K562 (cell line): ENCODE data around the gene EZH2. TPM values are rescaled to one million over a fixed set of nuclear protein-coding genes. Genes with fewer than 3 reads are reported as not detected.

ENCODE experiments used
- ATAC-seq: fragments of 200-7000 bp; cut with Tn5 transposase; 3 replicates; pipeline ENCODE4 v1.9.1; 2020; ENCODE audit warnings: moderate library complexity
- BruUV-seq: library from RNA; stranded (reverse); fragments of 400-500 nt; replicated peaks from 2 replicates; lab custom pipeline; 2021; lab: Mats Ljungman, UMichigan
- CTCF ChIA-PET: fragments of 300-600 bp; formaldehyde crosslinking; extraction: SDS; loops from one replicate; lab custom pipeline; 2021; ENCODE audit warnings: low intra/inter-chr PET ratio; lab: Yijun Ruan, JAX
- POLR2A ChIA-PET: fragments of 300-600, 350-650 bp; sonication (Branson Sonifier 250); formaldehyde crosslinking; extraction: SDS; loops from one replicate; lab custom pipeline; 2021; ENCODE audit warnings: antibody characterized with exemption, inconsistent platforms; lab: Yijun Ruan, JAX
- DNase-seq, 4 experiments: peaks; one replicate each; pipeline versions ENCODE4 v3.0.0 to v3.0.0-alpha.2; 2011 to 2018; ENCODE audit warnings: low spot score in 3 of 4, mixed read lengths in 3 of 4; ENCODE audit errors: extremely low read depth in 1 of 4
- FAIRE-seq: peaks from 2 replicates; lab custom pipeline; 2011; peaks lifted over from hg19 to GRCh38; lab: Jason Lieb, UNC
- H2AFZ ChIP-seq: 2 replicates; pipeline ENCODE4 v1.6.0; 2011; ENCODE audit warnings: low read depth, low read length, control low read depth, inconsistent platforms
- H3K27ac ChIP-seq: fragments of 200-600 bp; 3 replicates; pipeline ENCODE4 v1.8.0; 2011; ENCODE audit warnings: low read depth, mild to moderate bottlenecking, control low read depth, inconsistent platforms, low read length, moderate library complexity, mixed read lengths; ENCODE audit errors: extremely low read depth
- H3K27me3 ChIP-seq, 2 experiments: fragments of 300-600 bp in 1 of 2; 2 replicates in 1 of 2; 3 replicates in 1 of 2; pipeline versions ENCODE4 v1.6.0 to v1.8.0; 2011; ENCODE audit warnings: inconsistent platforms in 2 of 2, low read length in 2 of 2, mild to moderate bottlenecking in 1 of 2, mixed read lengths in 1 of 2, moderate library complexity in 1 of 2; ENCODE audit not compliant: control insufficient read depth in 2 of 2, insufficient read depth in 2 of 2
- H3K36me3 ChIP-seq: fragments of 300-600 bp; 3 replicates; pipeline ENCODE4 v1.8.0; 2011; ENCODE audit warnings: mild to moderate bottlenecking, low read length, inconsistent platforms; ENCODE audit not compliant: control insufficient read depth, insufficient read depth
- H3K4me1 ChIP-seq, 2 experiments: fragments of 200-600 bp in 1 of 2; replicated peaks in 1 of 2; 2 replicates in 1 of 2; 3 replicates in 1 of 2; pipeline versions ENCODE4 v1.5.1 to v1.8.0; 2011; ENCODE audit warnings: inconsistent platforms in 2 of 2, low read length in 2 of 2, mild to moderate bottlenecking in 1 of 2, mixed read lengths in 1 of 2, moderate library complexity in 1 of 2; ENCODE audit not compliant: control insufficient read depth in 2 of 2, insufficient read depth in 2 of 2
- H3K4me2 ChIP-seq: 2 replicates; pipeline ENCODE4 v1.6.1; 2011; ENCODE audit warnings: low read length, control low read depth, inconsistent platforms, mixed read lengths; ENCODE audit not compliant: insufficient read depth
- H3K4me3 ChIP-seq: fragments of 200-600 bp; sonication (generic), shearing (Covaris generic); 2 replicates; pipeline ENCODE4 v1.5.1; 2016; ENCODE audit warnings: control low read depth, inconsistent platforms
- H3K79me2 ChIP-seq: fragments of 200-600 bp; 3 replicates; pipeline ENCODE4 v1.8.0; 2011; ENCODE audit warnings: low read length, inconsistent platforms; ENCODE audit not compliant: control insufficient read depth, insufficient read depth
- H3K9ac ChIP-seq, 2 experiments: 2 replicates each; pipeline versions ENCODE4 v1.6.0 to v1.6.1; 2011; ENCODE audit warnings: low read depth in 2 of 2, low read length in 2 of 2, control low read depth in 1 of 2, inconsistent platforms in 1 of 2, mild to moderate bottlenecking in 1 of 2, mixed read lengths in 1 of 2; ENCODE audit not compliant: insufficient read depth in 1 of 2
- H3K9me1 ChIP-seq: one replicate; pipeline ENCODE4 v1.6.0; 2011; ENCODE audit warnings: inconsistent platforms, mild to moderate bottlenecking, low read length, moderate library complexity; ENCODE audit not compliant: control insufficient read depth, insufficient read depth
- H3K9me3 ChIP-seq: replicated peaks from 2 replicates; pipeline ENCODE4 v1.5.1; 2011; ENCODE audit warnings: low read depth, low read length, inconsistent platforms; ENCODE audit not compliant: control insufficient read depth, insufficient read depth
- H4K20me1 ChIP-seq: replicated peaks from 2 replicates; pipeline ENCODE4 v1.6.1; 2011; ENCODE audit warnings: low read length, inconsistent platforms, mixed read lengths; ENCODE audit not compliant: control insufficient read depth, insufficient read depth
- CBFA2T3 ChIP-seq: fragments of 450-650 bp; IDR thresholded peaks from 2 replicates; pipeline ENCODE4 v1.6.1; 2017
- CREB1 ChIP-seq, 2 experiments: sonication (generic) in 1 of 2; formaldehyde crosslinking in 1 of 2; IDR thresholded peaks; 2 replicates each; pipeline versions ENCODE4 v1.6.1 to v1.8.0; 2012 to 2022; ENCODE audit warnings: inconsistent platforms in 1 of 2, mild to moderate bottlenecking in 1 of 2, missing genetic modification reagents in 1 of 2, moderate library complexity in 1 of 2
- EZH2 ChIP-seq: IDR thresholded peaks from 2 replicates; pipeline ENCODE4 v1.6.1; 2012; ENCODE audit warnings: low read depth, mild to moderate bottlenecking, inconsistent platforms, low read length, borderline replicate concordance
- HDAC1 ChIP-seq, 2 experiments: fragments of 450-650 bp; IDR thresholded peaks; 2 replicates each; pipeline ENCODE4 v1.6.1; 2016 to 2017; ENCODE audit warnings: inconsistent platforms in 1 of 2, mild to moderate bottlenecking in 1 of 2, moderate library complexity in 1 of 2
- HMBOX1 ChIP-seq: sonication (generic); IDR thresholded peaks from 2 replicates; pipeline ENCODE4 v1.6.1; 2016
- KDM1A ChIP-seq, 2 experiments: fragments of 450-650 bp; IDR thresholded peaks; 2 replicates each; pipeline ENCODE4 v1.6.1; 2016; ENCODE audit warnings: mild to moderate bottlenecking in 2 of 2
- PHF21A ChIP-seq: fragments of 450-650 bp; IDR thresholded peaks from 2 replicates; pipeline ENCODE4 v1.6.1; 2017; ENCODE audit warnings: low read depth, borderline replicate concordance
- RCOR1 ChIP-seq, 2 experiments: IDR thresholded peaks; 2 replicates each; pipeline ENCODE4 v1.6.1; 2012; ENCODE audit warnings: low read depth in 2 of 2, low read length in 2 of 2, borderline replicate concordance in 1 of 2, improper control_type of control experiment in 1 of 2
- TBL1XR1 ChIP-seq, 2 experiments: IDR thresholded peaks; 2 replicates each; pipeline ENCODE4 v1.6.1; 2012; ENCODE audit warnings: improper control_type of control experiment in 2 of 2, low read length in 2 of 2, mild to moderate bottlenecking in 1 of 2
- WHSC1 ChIP-seq: IDR thresholded peaks from one replicate; pipeline ENCODE4 v1.6.1; 2012; ENCODE audit warnings: low read length, control low read depth, inconsistent platforms
- YY1 ChIP-seq, 3 experiments: IDR thresholded peaks; 2 replicates each; pipeline ENCODE4 v1.6.1; 2011; ENCODE audit warnings: low read length in 2 of 3, mild to moderate bottlenecking in 2 of 3, moderate library complexity in 2 of 3, borderline replicate concordance in 1 of 3, control low read depth in 1 of 3, low read depth in 1 of 3; ENCODE audit not compliant: insufficient read depth in 3 of 3, insufficient replicate concordance in 2 of 3, control insufficient read depth in 1 of 3, insufficient read length in 1 of 3; ENCODE audit errors: extremely low read depth in 1 of 3
- WGBS: fragments of 100-300 bp; shearing (Covaris generic); methylation state at CpG from one replicate; pipeline ENCODE4 v1.1.6; 2016; ENCODE audit warnings: low coverage, mixed read lengths; ENCODE audit not compliant: insufficient coverage; ENCODE audit errors: missing lambda C conversion rate; 5-methylcytosine and 5-hydroxymethylcytosine counted together
- in situ Hi-C: fragments of 300-500 bp; cut with MboI; formaldehyde crosslinking; loops from 4 replicates; pipeline ENCODE4 v1.15.0; 2018; ENCODE audit warnings: inconsistent platforms, mixed read lengths
- intact Hi-C: fragments of 100-400 bp; cut with micrococcal nuclease; formaldehyde crosslinking; loops from 2 replicates; pipeline ENCODE4 v1.14.2; 2022
- polyA plus RNA-seq, 8 experiments: library from polyadenylated mRNA; depleted of rRNA in 4 of 8; stranded (reverse) in 5 of 8; unstranded in 3 of 8; fragments of >200 nt; fragmentation: Nextera tagmentation in 2 of 8; fragmentation: Illumina TruSeq in 1 of 8; extraction: Ambion mirVana in 2 of 8; extraction: Trizol in 1 of 8; gene quantifications; 2 replicates each; pipeline versions ENCODE4 v1.2.1 to v1.2.3, GENCODE V29; 2011 to 2014; ENCODE audit warnings: inconsistent platforms in 1 of 8, missing spikeins in 1 of 8
- total RNA-seq, 7 experiments: library from RNA; depleted of rRNA in 6 of 7; stranded (reverse); fragments of >200 nt in 6 of 7; fragmentation: Illumina TruSeq in 2 of 7; extraction: Trizol in 2 of 7; gene quantifications; 2 replicates each; pipeline versions ENCODE4 v1.2.1 to v1.2.3, GENCODE V29; 2011 to 2021; ENCODE audit warnings: low replicate concordance in 1 of 7
- TF ChIP-seq, protein P1 (sequence below): sonication (generic); formaldehyde crosslinking; IDR thresholded peaks from 2 replicates; pipeline ENCODE4 v1.8.0; 2022; ENCODE audit warnings: missing genetic modification reagents, mild to moderate bottlenecking, moderate library complexity, borderline replicate concordance
- TF ChIP-seq, protein P2 (sequence below): fragments of 450-650 bp; IDR thresholded peaks from 2 replicates; pipeline ENCODE4 v1.6.1; 2017; ENCODE audit warnings: mild to moderate bottlenecking, moderate library complexity

Gene EZH2
- total and polyA plus RNA-seq, 9 of the 15 experiments (the other 6 are each of a cell fraction or from before 2014, with no cell fraction given): 48.7 to 175 (median 98.6) TPM

GRCh38 chr7:148852272-148852671 is 31.8 kb downstream of the EZH2 start:
- no TSS peak for BruUV-seq

More at GRCh38 chr7:148852272-148852671, 31.8 kb downstream of the EZH2 start:
- WGBS: 3% methylated on average over 1 of the region's 1 CpG
- Histone ChIP-seq H3K36me3 (peaks cover 4% of the 10 kb centered on the region; the same call in 2 of the 3 replicates), H3K27ac (no peak overlapping the region; the same call in 2 of the 3 replicates), H3K4me1 (peaks cover 24 to 68% of the 10 kb centered on the region in 2 experiments), H2AFZ (no peak overlapping the region), H3K9me3 (no peaks in the 10 kb centered on the region), H3K27me3 (no peaks in the 10 kb centered on the region), H3K9ac (no peak overlapping the region; a peak in 1 of 4 replicates), H3K4me3 (no peak overlapping the region), H3K79me2 (peaks cover 99% of the 10 kb centered on the region), H3K4me2 (no peak overlapping the region), H3K9me1 (peaks cover 5% of the 10 kb centered on the region), H4K20me1 (peaks cover 59% of the 10 kb centered on the region)
- ATAC-seq: peak; percentile 40
- ChIA-PET CTCF (no interaction called here), POLR2A (interaction anchor here (1.7 to 2.1 kb wide), 3 partner anchors 8 to 21 kb away, joined by 5 to 15 read pairs (median 7); no protein-coding TSS in a partner anchor)
- peak; percentile 83 for TF ChIP-seq HMBOX1
- TF ChIP-seq RCOR1 (IDR thresholded peaks at IDR 0.05; ENCODE audit: borderline replicate concordance in 1 of 2, low read depth in 2 of 2, low read length in 2 of 2): peak in 1 of 2 experiments; percentile 93; a peak in 2 of 4 replicates
- TF ChIP-seq PHF21A: peak; percentile 70; the same call in 1 of the 2 replicates
- TF ChIP-seq KDM1A (IDR thresholded peaks at IDR 0.05): peak; percentile 91 to 92
- TF ChIP-seq CBFA2T3: peak; percentile 38; the same call in 1 of the 2 replicates
- TF ChIP-seq, protein P1, sequence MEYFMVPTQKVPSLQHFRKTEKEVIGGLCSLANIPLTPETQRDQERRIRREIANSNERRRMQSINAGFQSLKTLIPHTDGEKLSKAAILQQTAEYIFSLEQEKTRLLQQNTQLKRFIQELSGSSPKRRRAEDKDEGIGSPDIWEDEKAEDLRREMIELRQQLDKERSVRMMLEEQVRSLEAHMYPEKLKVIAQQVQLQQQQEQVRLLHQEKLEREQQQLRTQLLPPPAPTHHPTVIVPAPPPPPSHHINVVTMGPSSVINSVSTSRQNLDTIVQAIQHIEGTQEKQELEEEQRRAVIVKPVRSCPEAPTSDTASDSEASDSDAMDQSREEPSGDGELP (CRISPR knock-in tag): no peak
- peak in 1 of 2 experiments; percentile 63; a peak in 1 of 4 replicates for TF ChIP-seq HDAC1 (IDR thresholded peaks at IDR 0.05)
- no peak for TF ChIP-seq EZH2
- TF ChIP-seq CREB1 (IDR thresholded peaks at IDR 0.05): no peak
- no peak for TF ChIP-seq CREB1 (CRISPR knock-in tag; IDR thresholded peaks at IDR 0.05)
- TF ChIP-seq, protein P2, sequence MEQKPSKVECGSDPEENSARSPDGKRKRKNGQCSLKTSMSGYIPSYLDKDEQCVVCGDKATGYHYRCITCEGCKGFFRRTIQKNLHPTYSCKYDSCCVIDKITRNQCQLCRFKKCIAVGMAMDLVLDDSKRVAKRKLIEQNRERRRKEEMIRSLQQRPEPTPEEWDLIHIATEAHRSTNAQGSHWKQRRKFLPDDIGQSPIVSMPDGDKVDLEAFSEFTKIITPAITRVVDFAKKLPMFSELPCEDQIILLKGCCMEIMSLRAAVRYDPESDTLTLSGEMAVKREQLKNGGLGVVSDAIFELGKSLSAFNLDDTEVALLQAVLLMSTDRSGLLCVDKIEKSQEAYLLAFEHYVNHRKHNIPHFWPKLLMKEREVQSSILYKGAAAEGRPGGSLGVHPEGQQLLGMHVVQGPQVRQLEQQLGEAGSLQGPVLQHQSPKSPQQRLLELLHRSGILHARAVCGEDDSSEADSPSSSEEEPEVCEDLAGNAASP: no peak
- peak; percentile 75 for TF ChIP-seq WHSC1
- 0 out of 4 replicates have a peak, but pooled peaks of 1 of the 2 experiments have one; percentile 17 for TF ChIP-seq TBL1XR1 (IDR thresholded peaks at IDR 0.05; ENCODE audit: low read length in 2 of 2)
- peak in 1 of 3 experiments; percentile 15 for TF ChIP-seq YY1 (IDR thresholded peaks at IDR 0.05; ENCODE audit: borderline replicate concordance in 1 of 3, control insufficient read depth in 1 of 3, extremely low read depth in 1 of 3, insufficient read depth in 3 of 3, insufficient read length in 1 of 3, insufficient replicate concordance in 2 of 3, low read depth in 1 of 3, low read length in 2 of 3)
- in situ Hi-C loops: no loop called here
- intact Hi-C loops: no loop called here
- peak in 2 of 4 experiments; percentile 42 to 59 for DNase-seq
- peak; percentile 35 for FAIRE-seq
